AG09319 (cell line): Measurements from ENCODE around the gene NSUN4.

Experiments
- DNase-seq: peaks from one replicate; pipeline ENCODE4 v3.0.0-alpha.2; 2010; ENCODE audit warnings: low read depth; ENCODE audit errors: extremely low read depth
- CTCF ChIP-seq: IDR thresholded peaks from 2 replicates; pipeline ENCODE4 v1.5.1; 2011; ENCODE audit warnings: low read depth, mild to moderate bottlenecking, inconsistent platforms, low read length, moderate library complexity

The NSUN4 gene

DNA sequence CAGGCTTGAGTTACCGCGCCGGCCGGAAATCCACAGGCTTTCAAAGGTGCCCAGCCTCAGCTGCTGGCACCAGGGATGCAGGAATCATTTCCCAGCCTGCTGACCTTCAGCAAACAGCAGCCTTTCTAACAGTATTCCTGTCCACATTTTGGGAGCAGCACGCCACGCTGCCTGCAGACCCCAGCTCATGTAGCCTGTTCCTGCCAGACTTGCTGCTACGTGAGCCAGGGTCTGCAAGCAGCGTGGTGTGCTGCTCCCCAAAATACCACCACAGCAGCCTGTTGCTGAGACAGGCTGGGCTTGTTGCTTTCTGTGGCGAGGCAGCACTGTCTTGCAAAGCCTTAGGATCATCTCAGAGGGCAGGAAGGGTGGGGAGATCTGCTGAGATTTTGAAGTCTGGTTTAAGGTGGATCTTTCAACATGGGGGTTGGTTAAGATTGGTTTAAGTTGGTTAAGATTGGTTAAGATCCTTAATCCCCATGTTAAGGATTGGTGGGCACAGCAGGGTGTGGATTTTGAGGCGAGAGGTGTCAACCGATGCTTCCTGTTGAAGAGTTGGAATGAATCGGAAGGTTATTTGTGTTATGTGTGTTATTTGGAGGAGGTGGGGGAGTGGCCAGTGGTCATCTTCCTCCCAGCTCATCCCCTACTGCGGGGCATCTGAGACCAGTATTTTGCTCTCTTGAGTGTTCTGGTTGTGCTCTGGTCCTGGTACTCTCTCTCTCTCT, 66.4 kb downstream of the NSUN4 start:
- no peak for DNase-seq
- TF ChIP-seq CTCF = no peak

- TF ChIP-seq CTCF = no peak
- DNase-seq = no peak
These were observed 67.0 kb downstream of the NSUN4 start for GRCh38 chr1:46407636-46408035.

DNA sequence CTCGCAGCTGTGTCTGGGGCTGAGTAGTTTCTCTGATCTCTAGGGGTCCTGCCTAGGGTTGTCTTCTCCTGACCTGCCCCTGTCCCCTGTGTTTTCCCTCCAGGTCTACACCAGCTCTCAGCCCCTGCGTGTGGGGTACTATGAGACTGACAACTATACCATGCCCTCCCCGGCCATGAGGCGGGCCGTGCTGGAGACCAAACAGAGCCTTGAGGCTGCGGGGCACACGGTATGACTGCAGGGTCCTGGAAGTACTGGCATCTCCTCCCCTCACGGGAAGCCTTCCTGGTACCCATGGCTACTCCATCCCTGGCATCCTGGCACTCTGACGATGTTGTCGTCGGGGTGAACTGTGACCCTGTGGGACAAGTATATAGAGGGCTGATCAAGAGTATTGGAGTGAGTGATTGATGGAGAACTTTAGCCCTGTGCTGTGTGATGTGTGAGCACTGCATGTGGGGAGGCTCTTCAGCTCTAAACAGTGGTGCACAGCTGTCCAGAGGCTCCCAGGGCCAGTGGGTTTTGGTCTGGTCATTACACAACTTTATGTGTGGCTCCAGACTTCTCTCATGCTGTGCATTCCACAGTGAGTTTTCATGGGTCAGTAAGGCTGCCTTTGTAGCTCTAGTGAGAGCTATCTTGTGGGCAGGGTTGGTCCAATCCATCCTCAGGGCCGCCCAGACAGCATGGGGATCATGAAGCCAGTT, 67.9 kb downstream of the NSUN4 start:
- DNase-seq = no peak
- no peak for TF ChIP-seq CTCF

DNA sequence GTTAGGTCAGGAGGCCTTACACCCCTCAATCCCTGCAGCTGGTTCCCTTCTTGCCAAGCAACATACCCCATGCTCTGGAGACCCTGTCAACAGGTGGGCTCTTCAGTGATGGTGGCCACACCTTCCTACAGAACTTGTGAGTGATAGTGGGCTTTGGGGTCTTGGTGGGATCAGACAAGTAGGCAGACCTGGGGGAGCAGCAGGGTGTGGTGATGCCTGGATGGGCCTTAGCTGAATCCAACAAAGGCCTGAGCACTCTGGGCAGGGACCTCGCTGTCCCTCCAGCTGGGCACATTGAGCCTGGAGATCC, 68.4 kb downstream of the NSUN4 start:
- TF ChIP-seq CTCF = no peak
- no peak for DNase-seq

DNA sequence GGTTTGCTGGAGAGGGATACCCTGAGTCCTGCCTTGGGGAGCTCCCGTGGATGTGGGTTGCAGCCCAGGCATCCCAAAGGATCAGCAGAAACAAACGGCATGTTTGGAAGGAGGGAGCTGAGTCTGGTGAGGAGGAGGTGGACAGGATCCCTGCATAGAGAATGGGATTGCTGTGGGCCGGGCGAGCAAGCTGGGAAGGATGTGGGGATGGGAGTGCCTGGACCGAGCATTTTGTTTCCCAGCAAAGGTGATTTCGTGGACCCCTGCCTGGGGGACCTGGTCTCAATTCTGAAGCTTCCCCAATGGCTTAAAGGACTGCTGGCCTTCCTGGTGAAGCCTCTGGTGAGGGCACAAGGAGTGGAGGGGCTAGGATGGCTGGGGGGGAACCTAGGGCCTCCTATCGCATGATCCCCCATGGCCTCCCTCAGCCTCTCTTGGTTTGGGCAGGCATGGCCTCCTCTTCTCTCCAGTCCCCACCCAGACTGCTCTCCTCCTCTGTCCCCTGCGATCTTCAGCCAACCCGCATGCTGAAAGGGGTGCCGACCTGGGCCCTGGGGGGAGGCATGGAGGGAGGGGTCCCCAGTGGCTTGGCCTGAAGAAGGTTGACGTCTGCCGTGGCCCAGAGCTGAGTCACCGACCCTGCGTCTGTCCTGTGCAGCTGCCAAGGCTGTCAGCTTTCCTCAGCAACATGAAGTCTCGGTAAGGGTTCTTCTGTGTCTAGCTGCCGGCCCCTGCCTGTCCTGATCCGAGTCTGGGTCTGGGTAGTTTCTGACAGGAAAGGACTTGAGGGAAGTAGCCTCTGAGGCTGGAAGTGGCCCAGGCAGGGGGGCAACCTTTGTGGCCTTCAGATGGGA, 69.8 kb downstream of the NSUN4 start:
- no peak for DNase-seq

DNA sequence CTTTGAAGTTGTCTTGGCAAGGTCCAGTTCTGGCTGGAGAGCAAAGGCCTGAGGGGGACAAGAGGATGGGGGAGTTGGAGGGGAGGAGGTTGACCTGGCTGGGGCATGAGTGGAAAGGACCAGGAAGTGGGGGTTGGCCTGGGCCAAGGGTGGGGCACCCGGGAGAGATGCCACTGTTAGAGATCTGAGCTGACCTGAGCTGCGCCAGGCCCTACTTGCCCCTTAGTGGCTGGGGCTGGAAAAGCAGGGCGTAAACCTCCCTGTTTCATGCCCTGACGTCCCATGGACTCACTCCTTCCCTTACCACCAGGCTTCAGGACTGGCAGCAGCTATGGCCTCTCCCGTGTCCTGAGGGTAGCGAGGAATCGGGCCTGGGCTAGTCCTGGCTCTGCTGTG, 70.4 kb downstream of the NSUN4 start:
- no peak for DNase-seq
- no peak for TF ChIP-seq CTCF

More for the DNA sequence above, 69.8 kb downstream of the NSUN4 start:
- no peak for TF ChIP-seq CTCF
